22Rv1 (cell line): Measurements from ENCODE around the gene TNFRSF1B.

Source experiments
- CTCF ChIP-seq: fragments of 450-650 bp; IDR thresholded peaks from 2 replicates; pipeline ENCODE4 v1.5.1; 2017; ENCODE audit warnings: mild to moderate bottlenecking
- ZFX ChIP-seq: fragments of 450-650 bp; IDR thresholded peaks from 2 replicates; pipeline ENCODE4 v1.6.1; 2017; ENCODE audit warnings: antibody characterized with exemption, borderline replicate concordance

- no peak for TF ChIP-seq CTCF
- no peak for TF ChIP-seq ZFX
Measured at GRCh38 chr1:12232221-12232620, 65.4 kb downstream of the TNFRSF1B start.
